ENCODE data around the gene PSMA7.

The PSMA7 gene

DNA sequence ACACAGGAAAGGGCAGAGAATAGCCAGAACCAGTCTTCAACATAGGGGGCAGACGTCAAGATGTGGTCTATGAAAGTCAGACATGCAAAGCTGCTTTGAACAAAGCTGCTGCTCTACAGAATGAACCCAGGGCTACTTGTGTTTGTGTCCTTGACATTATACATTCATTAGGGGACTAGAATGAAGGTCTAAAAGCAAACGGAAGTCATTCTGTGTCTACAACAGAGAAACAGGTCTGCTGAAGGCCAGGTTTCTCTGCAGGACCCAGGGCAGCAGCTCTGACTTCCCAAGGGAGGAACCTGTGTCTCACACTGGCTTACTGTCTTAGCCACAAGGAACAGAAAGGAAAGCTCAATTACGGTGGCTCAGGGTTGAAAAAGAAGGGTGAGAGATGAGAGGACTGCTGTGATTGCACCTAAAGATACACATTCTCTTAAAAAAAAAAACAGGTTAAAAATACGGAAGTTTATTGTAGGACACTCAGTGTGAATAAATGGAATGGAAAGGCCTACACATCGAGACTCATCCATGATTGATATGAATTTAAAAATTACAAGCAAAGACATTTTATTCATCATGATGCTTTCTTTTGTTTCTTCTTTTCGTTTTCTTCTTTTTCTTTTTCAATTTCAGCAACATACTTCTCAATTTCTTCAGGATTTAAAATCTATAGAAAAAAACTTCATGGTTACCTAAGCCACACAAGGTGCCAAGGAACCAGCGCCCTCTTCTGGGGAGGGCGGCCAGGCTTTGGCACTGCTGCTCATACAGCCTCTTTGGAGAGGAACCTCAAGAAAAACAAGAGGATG lies 6.7 kb downstream of the PSMA7 start:
- DNase-seq (ENCODE audit: low read depth): peak; percentile 51

DNA sequence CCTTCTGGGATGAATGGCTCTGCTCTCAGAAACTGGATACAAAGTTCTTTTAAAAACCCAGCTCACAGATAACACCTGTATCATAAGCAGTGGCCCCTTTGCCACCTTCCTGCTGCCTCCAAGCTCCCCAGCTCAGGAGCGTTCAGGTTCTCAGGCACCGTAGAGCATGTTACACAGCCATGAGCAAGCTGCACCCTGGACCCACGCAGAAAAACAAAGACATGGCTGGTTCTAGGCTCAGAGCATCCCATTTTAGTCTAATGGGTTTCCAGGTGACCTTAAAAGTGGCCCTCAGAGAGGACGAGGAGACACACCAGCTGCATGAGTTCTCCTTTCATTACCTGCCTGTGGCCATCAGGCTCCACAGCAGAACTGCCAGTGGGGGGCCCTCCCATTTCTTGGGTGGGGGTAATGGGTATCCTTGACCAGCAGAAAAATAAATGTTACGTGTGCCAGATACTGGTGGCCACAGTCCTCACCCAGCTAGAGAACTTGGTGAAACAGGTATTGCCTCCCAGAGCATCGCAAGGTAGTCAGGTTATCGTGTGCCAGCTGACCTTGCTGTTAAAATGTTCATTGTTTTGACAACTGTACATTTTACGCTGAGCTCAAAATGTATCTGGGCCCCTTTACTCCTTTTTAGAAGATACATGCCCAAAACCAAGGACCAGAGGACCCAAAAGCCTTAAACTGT lies 7.5 kb downstream of the PSMA7 start:
- DNase-seq (ENCODE audit: low read depth): no peak

DNA sequence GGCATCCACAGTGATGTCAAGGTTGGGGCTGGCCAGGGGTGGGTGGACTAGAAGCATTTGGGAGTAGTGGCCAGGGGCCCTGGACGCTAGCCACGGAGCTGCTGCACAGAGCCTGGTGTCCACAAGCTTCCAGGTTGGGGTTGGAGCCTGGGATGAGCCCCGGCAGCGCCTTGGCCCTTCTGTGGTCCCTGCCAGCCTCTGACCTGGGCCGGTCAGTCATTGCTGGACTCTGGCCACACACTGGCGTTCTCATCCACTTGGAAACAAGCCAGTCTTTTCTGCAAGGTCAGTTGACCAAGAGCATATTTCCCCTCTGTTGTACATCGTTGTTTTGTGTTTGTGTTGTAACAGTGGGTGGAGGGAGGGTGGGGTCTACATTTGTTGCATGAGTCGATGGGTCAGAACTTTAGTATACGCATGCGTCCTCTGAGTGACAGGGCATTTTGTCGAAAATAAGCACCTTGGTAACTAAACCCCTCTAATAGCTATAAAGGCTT lies 8.4 kb downstream of the PSMA7 start:
- no peak for DNase-seq (ENCODE audit: low read depth)

DNA sequence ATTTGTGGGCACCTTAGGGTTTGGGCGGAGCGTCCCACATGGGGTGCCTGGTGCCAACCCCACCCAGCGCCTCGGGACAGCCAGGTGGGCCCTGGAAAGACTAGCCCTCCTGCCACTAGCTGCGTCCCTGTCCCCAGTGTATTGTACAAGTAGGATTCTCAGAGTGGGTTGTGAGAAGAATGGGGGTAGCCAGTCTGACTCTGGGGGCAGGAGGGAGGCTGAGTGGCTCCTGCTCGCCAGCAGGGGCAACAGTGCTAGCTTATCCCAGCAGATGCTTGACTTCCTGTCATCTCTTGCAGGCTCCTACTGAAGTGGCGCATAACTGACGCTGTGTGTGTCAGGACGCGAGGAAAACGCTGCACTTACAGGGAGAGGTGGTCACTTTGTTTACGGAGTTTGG lies 9.3 kb downstream of the PSMA7 start:
- DNase-seq (ENCODE audit: low read depth): no peak

DNA sequence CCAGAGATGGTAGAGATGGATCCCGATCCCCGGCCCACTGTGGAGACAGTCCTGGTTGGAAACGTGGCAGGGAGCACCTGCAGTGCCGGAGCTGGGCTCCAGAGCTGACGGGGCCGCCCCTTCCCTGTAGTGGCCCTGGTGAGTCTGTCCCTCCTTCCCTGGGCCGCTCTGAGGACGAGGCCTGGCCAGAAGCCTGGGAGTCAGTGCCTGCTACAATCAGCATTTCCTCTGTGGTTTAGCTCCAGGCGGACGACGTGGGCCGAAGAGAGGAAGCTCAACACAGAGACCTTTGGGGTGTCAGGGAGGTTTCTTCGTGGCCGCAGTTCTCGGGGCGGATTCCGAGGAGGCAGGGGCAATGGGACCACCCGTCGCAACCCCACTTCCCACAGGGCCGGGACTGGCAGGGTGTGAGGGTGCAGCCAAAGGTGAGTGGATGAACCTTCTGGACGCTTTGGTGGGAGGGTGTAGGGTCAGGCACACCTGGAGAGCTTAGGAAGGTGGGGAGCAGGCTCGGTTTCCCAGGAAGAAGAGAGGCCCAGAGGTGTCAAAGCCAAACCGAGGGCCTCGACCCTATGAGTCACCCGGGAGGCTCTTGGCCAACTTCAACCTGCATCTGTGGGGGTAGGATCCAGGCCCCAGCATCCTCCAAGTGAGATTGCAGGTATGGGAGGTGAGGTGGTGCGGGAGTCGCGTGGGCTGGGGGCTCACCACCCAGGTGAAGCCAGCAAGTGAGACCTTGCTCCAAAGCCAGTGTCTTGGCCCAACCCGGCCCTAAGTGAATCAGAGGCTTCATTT lies 9.9 kb downstream of the PSMA7 start:
- no peak for DNase-seq (ENCODE audit: low read depth)

DNA sequence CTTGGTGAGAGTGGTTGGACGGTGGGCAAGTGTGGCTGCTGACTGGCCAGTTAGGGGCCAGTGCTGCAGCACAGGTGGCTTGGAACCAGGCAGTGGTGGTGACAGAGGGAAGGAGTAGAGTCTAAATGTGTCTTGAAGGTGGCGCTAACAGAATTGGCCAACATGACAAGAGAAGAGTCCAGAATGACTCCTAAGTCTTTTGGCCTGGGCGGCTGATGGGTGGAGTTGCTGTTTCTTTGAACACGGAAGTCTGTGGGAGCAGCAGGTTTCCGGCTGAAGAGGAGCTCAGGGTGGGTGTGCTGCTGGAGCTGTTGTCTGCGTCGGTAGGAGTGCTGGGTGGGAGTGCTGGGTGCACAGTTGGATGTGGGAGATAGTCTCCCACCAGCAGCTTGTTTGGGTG lies 10.8 kb downstream of the PSMA7 start:
- DNase-seq (ENCODE audit: low read depth): no peak

DNA sequence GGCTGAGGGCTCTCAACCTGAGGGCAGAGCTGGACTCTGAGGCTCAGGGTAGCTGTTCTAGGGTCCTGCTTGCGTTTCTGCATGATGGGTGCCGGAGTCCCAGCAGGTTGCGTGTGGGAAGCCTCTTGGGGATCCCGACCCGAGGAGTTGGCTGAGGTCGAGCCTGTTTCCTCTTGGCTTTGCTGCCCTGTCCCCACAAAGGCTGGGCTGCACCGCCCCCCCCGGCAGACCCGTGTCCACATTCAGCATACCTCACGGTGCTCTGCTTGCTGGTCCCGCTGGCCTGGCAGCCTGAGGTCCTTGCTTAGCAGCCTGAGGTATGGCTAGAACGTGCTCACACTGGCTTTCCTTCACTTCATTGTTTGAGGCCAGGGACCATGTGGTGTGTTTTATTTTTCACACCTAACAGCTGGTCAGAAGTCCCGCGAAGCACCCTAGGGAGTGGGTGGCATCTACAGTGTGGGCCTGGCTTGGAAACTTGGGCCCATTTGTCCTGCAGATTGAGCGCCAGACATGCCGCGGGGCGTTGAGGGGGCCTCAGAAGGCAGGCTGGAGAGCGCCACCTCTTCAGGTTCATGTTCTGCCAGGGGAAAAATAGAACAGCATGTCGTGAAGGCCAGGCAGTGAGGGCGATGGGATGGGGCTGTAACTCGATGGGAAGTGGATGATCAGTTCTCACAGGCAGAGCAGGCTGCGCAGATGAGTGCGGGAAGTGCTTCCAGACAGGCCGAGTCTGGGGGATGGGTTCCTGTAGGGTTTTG lies 11.5 kb downstream of the PSMA7 start:
- DNase-seq (ENCODE audit: low read depth): no peak

DNA sequence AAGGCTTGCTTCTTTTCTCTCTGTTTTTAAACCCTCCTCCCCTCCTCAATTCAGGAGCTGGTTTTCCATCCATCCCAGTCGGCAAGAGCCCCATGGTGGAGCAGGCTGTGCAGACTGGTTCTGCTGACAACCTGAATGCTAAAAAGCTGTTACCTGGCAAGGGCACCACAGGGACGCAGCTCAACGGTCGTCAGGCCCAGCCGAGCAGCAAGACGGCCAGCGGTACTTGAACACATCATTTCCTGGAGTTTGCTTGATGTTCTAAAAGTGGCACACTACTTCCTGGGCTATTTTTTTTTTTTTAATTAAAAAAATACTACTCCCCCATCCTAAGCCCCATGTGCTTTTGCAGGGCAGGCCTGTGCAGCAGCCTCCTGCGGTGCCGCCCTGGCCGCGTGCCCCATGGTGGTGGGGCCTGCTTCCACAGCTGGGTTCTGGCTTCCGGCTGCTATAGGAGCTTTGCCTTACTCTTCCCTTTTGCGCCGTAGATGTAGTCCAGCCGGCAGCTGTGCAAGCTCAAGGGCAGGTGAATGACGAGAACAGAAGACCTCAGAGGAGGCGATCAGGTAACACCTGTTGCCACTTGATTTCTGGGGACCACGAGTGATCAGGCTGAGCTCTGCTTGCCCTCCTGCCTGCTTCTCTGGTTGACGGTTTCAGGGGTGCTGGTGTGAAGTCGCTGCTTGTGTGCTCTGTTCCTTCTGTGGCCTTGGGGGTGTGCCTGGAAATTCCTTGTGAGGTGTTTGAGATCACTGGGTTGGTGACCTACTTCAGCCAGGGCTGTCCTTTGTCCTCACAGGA lies 13.3 kb downstream of the PSMA7 start:
- DNase-seq (ENCODE audit: low read depth): no peak

DNA sequence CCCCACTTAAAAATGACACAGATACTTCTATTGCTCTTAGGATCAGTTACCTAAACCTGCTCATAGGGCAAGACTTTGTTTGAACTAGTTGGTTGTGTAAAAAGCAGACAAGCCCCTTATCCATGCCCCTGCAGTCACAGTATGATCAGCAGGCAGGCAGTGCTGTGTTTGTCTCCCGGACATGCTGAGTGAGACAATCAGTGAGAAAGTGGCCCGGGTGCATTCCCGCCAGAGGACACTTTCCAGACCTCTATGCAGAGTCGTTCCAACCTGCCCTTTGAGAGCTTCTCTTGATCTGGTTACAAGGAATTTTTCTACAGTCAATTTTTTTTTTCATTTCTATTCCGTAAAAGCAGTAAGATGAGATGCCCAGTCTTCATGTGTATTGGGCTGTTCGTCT lies 14.7 kb downstream of the PSMA7 start:
- DNase-seq (ENCODE audit: low read depth): no peak

DNA sequence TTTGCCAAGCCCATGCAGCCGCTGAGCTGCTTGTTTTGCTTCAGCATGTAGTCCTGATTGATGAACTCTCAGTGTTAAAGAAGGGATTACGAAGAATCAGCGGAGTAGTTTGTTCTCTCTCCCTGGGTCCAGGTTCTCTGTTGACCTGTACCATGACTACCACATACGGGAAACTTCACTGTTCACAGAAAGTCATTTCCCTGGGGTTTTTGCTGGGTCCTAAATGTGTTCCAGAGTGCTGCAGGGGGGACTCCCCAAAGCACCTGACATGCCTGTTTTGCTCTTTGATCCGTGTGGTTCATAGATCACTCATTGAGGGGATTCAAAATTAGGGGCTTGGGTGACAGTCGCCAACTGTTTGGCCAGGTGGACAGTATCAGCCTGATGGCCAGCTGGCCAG lies 15.4 kb downstream of the PSMA7 start:
- DNase-seq (ENCODE audit: low read depth): no peak

DNA sequence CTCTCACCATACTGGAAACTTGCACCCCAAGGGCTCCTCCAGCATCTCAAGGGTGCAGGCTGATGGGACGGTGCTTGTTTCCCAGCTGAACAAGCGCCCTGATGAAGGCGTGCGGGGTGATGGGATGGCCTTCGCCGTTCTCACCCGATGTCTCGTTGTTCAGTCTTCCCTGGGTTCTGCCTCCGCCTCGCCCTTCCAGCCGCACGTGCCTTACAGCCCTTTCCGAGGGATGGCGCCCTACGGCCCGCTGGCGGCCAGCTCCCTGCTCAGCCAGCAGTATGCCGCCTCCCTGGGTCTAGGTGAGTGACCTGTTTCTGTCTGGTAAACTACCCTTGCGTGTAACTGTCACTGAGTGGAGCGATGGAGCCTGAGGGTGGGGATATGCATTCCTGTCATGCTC lies 17.1 kb downstream of the PSMA7 start:
- DNase-seq (ENCODE audit: low read depth): no peak

DNA sequence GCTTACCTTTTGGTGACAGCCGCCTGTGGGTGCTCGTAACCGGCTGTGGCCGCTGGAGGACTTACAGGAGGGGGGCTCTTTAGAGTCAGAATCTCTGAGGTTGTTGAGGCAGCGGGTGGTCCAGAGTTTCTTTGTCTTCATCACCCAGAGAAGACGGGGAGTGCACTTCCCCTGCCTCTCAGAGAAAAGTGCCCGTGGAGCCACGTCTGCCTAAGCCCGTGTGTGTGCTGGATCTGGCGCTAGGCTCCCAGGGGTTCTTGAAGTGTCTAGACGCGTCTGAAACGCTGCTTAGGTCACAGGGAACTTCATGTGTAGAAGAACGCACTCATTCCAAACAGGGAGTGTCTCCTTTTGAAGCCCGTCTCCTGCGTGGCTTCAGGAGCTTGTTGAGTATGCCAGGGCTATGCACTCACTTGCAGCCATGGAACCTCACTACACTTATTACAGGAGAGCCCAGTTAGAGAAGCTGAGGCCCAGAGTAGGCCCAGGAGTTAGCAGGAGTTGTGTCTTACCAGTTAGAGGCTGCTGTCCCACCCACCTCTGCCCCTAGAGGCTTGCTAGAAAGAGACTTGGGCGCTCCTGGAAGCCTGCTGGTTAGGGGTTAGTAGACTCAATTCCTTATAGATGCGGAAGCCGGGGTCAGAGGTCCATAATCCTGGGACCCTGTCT lies 19.6 kb downstream of the PSMA7 start:
- no peak for DNase-seq (ENCODE audit: low read depth)

DNA sequence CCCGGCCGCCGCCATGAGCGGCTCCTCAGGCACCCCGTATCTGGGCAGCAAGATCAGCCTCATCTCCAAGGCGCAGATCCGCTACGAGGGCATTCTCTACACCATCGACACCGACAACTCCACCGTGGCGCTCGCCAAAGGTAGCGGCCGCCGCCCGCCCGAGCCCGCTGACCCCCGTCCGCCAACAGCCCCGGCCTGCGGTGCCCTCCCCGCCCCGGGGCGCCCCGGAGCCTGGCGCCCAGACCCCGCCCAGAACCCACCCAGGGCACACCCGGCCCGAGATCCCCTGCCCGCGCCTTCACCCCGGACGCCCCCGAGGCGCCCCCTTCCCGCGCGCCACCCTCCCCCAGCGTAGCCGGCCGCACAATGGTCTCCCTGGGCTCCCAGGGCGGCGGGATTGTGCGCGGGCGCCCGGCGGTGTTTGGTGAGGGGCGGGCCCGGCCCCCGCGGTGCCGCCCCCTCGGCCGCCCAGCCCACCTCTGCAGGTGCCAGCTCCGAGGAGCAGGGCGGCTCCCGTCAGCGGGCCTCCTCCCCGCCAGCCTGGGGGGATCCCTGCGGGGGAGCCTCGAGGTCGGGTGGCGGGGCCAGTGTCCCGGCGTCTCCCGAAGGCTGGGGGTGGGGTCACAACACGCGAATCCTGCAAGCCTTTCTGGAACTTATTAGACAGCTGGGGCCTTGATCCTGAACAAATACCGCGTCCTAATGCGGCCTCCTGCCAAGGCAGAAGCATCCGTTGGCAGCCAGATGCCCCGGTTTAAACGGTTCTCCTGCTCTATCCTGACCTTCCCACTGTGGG lies 20.3 kb downstream of the PSMA7 start:
- peak; percentile 41 for DNase-seq (ENCODE audit: low read depth)

DNA sequence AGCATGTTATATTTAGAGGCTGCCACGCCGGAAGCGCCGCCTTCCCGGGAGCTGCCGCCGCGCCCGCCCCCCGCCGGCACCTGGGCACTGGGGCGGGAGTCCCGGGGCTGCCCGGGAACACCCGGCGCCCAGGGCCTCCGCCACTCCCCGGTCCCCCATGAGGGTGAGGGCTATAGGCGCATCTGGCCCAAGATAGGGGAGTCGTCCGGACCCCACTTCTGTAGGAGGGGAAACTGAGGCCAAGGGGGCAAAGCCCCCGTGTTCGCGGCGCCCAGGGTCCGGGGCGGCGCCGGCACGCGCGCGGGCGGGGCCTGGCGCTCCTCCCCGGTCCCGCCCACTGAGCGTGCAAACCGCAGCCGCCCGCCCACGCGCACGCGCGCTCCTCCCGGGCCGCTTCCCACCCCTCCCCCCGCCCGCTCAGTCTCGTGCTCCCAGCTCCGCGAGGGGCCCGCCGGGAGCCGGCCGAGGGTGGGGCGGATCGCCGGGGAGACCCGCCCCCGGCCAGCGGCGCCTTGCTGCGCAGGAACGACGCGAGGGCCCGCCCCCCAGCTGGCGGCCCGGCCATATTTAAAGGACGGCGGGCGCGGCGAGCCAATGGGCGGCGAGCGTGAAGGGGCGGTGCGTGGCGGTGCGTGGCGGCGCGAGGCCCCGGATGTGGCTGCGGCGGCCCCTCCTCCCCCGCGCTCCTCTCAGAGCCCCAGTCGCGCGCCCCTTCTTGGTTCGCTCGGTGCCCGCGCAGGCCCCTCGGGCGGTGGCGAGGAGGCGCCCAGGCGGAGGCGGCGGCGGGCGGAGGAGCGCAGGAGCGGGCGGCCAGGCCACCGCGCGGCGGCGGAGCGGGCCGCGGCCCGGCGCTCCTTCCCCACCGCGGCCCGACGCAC lies 21.2 kb downstream of the PSMA7 start, which contains the start of gene LSM14B:
Gene LSM14B (plus strand): TSS at position 700 of the 878 bp plus-strand sequence. CDS start 192 bp downstream, outside the sequence.
- DNase-seq (ENCODE audit: low read depth): peak; percentile 99

DNA sequence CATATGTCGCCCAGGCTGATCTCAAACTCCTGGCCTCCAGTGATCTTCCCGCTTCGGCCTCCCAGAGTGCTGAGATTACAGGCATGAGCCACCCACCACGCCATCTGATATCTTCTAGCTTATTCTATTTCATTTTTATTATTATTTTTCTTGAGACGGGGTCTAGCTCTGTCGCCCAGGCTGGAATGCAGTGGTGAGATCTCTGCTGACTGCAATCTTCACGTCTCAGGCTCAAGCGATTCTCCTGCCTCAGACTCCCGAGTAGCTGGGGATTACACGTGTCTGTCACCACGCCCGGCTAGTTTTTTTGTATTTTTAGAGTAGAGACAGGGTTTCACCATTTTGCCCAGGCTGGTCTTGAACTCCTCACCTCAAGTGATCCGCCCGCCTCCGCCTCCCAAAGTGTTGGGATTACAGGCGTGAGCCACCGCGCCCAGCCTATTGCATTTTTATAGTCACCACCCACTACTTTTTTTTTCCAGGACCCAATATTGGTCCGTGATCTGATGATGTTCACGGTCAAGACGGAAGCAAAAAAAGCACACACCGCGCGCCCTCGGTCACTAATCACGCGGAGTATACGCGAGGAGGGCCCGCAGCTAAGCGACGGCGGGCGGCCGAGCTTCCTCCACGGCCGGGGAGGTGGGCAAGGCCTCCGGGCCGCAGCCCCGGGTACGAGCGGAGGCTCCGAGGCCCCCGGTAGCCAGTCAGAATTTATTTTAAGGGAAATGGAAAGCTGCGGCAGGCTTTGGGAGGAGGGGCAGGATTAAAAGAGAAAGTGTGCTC lies 22.0 kb downstream of the PSMA7 start:
- no peak for DNase-seq (ENCODE audit: low read depth)

DNA sequence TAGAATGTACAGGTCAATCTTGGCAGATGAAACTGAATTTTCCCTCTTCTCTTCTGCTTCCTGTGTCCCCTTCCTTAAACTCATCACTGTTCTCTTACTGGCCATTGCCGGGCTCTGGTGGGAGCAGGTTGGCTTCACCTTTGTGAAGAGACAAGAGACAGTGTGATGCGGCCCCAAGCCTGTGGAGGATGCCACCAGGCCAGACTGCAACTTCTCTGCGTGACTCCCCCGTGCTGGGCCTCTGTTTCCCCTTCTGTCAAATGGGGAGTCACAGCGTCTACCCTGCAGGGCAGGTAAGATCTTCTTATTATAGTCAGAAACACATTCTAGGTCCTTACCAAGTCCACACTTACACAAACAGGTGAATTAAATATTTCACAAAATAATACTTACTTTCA lies 22.8 kb downstream of the PSMA7 start:
- no peak for DNase-seq (ENCODE audit: low read depth)

DNA sequence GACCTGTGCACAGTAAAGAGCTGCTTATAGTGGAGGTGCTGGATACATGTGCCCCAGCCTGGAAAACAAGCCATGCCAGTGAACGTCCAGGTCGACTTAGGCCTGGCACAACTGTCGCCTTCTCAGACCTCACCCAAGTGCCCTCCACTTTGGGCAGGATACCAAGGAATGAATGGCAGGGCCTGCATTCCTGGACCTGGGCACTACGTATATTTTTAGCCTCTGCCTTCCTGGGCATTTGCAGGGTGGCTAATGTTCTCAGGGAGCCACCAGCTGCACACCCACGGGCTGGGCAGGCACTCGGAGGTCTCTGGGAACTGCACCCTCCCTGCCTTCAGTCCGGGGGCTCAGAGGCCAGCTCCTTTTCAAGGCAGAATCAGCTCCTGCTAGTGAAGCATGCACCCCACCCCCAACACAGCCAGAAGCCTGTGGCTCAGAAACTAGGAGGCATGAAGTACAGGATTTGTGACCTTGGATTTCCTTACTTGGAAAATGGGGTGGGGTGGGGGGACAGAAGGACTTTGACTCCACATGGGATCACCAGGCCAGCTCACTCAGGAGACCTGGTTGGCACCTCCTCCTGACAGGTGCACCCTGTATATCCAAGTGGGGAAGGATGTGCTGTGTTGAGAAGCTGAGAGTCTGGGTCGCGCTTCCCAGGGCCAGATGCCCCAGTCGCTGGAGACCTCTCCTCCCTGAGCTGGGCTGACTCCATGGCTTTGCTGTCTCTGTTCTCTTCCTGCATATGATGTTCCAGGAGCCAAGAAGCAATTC lies 23.4 kb downstream of the PSMA7 start:
- no peak for DNase-seq (ENCODE audit: low read depth)

Data from activated T-cell treated with anti-CD3 and anti-CD28 coated beads for 48 hours (primary cell).